MM.1S (cell line): ENCODE results near the gene AMZ1.

ENCODE experiments used
- DNase-seq: peaks from one replicate; pipeline ENCODE4 v3.0.0-alpha.2; 2015
- H2AFZ ChIP-seq: fragments of 300-600 bp; sonication (generic); 2 replicates; pipeline ENCODE4 v1.6.0; 2016; ENCODE audit warnings: antibody characterized with exemption, low read length
- H3F3A ChIP-seq: fragments of 300-600 bp; sonication (generic); 2 replicates; pipeline ENCODE4 v1.6.1; 2016; ENCODE audit warnings: mild to moderate bottlenecking, antibody characterized with exemption, low read length, moderate library complexity, mixed read lengths; ENCODE audit not compliant: insufficient read depth
- H3K27ac ChIP-seq: fragments of 300-600 bp; sonication (generic); 2 replicates; pipeline ENCODE4 v1.5.1; 2016; ENCODE audit warnings: mild to moderate bottlenecking, low read length
- H3K27me3 ChIP-seq: fragments of 300-600 bp; sonication (generic); replicated peaks from 2 replicates; pipeline ENCODE4 v1.6.0; 2016; ENCODE audit warnings: low read length; ENCODE audit not compliant: insufficient read depth
- H3K36me3 ChIP-seq: fragments of 300-600 bp; sonication (generic); replicated peaks from 2 replicates; pipeline ENCODE4 v1.6.1; 2016; ENCODE audit warnings: mild to moderate bottlenecking, low read length, mixed read lengths; ENCODE audit not compliant: insufficient read depth
- H3K4me1 ChIP-seq: fragments of 300-600 bp; sonication (generic); 2 replicates; pipeline ENCODE4 v1.6.1; 2016; ENCODE audit warnings: low read length, mixed read lengths
- H3K4me2 ChIP-seq: fragments of 300-600 bp; sonication (generic); 2 replicates; pipeline ENCODE4 v1.6.0; 2016; ENCODE audit warnings: low read depth, low read length
- H3K4me3 ChIP-seq: fragments of 300-600 bp; sonication (generic); 2 replicates; pipeline ENCODE4 v1.5.1; 2016; ENCODE audit warnings: low read length, mixed read lengths
- H3K79me2 ChIP-seq: fragments of 300-600 bp; sonication (generic); 2 replicates; pipeline ENCODE4 v1.6.1; 2016; ENCODE audit warnings: mixed run types, low read length, mixed read lengths
- H3K9ac ChIP-seq: fragments of 300-600 bp; sonication (generic); 2 replicates; pipeline ENCODE4 v1.6.1; 2016; ENCODE audit warnings: low read length, mixed read lengths
- H3K9me2 ChIP-seq: fragments of 300-600 bp; sonication (generic); replicated peaks from 2 replicates; pipeline ENCODE4 v1.6.1; 2016; ENCODE audit warnings: mild to moderate bottlenecking, low read length, mixed read lengths; ENCODE audit not compliant: insufficient read depth
- H3K9me3 ChIP-seq: fragments of 300-600 bp; sonication (generic); replicated peaks from 2 replicates; pipeline ENCODE4 v1.6.1; 2016; ENCODE audit warnings: mild to moderate bottlenecking, low read length, mixed read lengths; ENCODE audit not compliant: insufficient read depth
- H4K20me1 ChIP-seq: fragments of 300-600 bp; sonication (generic); 2 replicates; pipeline ENCODE4 v1.6.1; 2016; ENCODE audit warnings: mild to moderate bottlenecking, low read length, moderate library complexity, mixed read lengths; ENCODE audit not compliant: insufficient read depth
- EZH2 ChIP-seq: fragments of 300-600 bp; sonication (generic); optimal IDR thresholded peaks from 2 replicates; pipeline ENCODE3; 2017; ENCODE audit warnings: low read depth, mild to moderate bottlenecking, antibody characterized with exemption, low read length, mixed read lengths
- EZH2phosphoT487 ChIP-seq: fragments of 300-600 bp; sonication (generic); IDR thresholded peaks from 2 replicates; pipeline ENCODE4 v1.6.1; 2018; ENCODE audit warnings: antibody characterized with exemption, low read length
- TF ChIP-seq, protein P1 (sequence below): fragments of 300-600 bp; sonication (generic); IDR thresholded peaks from 2 replicates; pipeline ENCODE4 v1.5.1; 2016; ENCODE audit warnings: antibody characterized with exemption, low read length, mixed read lengths

AMZ1 gene

GRCh38 chr7:2751086-2751485 lies 63.1 kb downstream of the AMZ1 start:
- no peak overlapping the region for H3K4me2 ChIP-seq
- H3K4me1 ChIP-seq: no peaks in the 10 kb centered on the region
- TF ChIP-seq EZH2phosphoT487: no peak
- TF ChIP-seq, protein P1, sequence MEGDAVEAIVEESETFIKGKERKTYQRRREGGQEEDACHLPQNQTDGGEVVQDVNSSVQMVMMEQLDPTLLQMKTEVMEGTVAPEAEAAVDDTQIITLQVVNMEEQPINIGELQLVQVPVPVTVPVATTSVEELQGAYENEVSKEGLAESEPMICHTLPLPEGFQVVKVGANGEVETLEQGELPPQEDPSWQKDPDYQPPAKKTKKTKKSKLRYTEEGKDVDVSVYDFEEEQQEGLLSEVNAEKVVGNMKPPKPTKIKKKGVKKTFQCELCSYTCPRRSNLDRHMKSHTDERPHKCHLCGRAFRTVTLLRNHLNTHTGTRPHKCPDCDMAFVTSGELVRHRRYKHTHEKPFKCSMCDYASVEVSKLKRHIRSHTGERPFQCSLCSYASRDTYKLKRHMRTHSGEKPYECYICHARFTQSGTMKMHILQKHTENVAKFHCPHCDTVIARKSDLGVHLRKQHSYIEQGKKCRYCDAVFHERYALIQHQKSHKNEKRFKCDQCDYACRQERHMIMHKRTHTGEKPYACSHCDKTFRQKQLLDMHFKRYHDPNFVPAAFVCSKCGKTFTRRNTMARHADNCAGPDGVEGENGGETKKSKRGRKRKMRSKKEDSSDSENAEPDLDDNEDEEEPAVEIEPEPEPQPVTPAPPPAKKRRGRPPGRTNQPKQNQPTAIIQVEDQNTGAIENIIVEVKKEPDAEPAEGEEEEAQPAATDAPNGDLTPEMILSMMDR: no peak
- TF ChIP-seq EZH2: no peak
- H4K20me1 ChIP-seq: no peaks in the 10 kb centered on the region
- no peaks in the 10 kb centered on the region for H3K27me3 ChIP-seq
- H2AFZ ChIP-seq: no peak overlapping the region
- no peak for DNase-seq
- no peak overlapping the region for H3K27ac ChIP-seq
- H3F3A ChIP-seq: no peaks in the 10 kb centered on the region
- H3K36me3 ChIP-seq: no peaks in the 10 kb centered on the region
- H3K9ac ChIP-seq: no peak overlapping the region
- no peaks in the 10 kb centered on the region for H3K79me2 ChIP-seq
- no peak overlapping the region for H3K4me3 ChIP-seq
- no peaks in the 10 kb centered on the region for H3K9me3 ChIP-seq
- H3K9me2 ChIP-seq: no peaks in the 10 kb centered on the region

DNA sequence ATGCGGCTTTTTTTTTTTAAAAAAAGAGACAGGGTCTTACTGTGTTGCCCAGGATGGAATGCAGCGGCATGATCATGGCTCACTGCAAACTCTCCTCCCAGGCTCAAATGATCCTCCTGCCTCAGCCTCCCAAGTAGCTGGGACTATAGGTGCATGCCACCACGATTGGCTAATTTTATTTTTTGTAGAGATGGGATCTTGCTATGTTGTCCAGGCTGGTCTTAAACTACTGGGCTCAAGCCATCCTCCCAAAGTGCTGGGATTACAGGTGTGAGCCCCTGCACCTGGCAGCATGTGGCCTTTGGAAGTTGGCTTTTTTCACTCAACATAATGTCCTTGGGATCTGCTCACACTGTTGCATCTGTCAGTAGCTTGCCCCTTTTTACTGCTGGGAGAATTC lies 65.1 kb downstream of the AMZ1 start:
- H3K4me2 ChIP-seq: no peak overlapping the region
- H3K9me3 ChIP-seq: no peaks in the 10 kb centered on the region
- DNase-seq: no peak
- peaks cover 10% of the 10 kb centered on the region for H3F3A ChIP-seq
- H3K4me3 ChIP-seq: no peak overlapping the region
- TF ChIP-seq EZH2 (no peak), EZH2phosphoT487 (no peak)
- TF ChIP-seq, protein P1: no peak
- H3K36me3 ChIP-seq: no peaks in the 10 kb centered on the region
- H4K20me1 ChIP-seq: no peaks in the 10 kb centered on the region
- H3K27ac ChIP-seq: no peak overlapping the region
- H2AFZ ChIP-seq: no peak overlapping the region
- H3K4me1 ChIP-seq: peaks cover 10% of the 10 kb centered on the region
- no peaks in the 10 kb centered on the region for H3K9me2 ChIP-seq
- H3K79me2 ChIP-seq: no peaks in the 10 kb centered on the region
- H3K27me3 ChIP-seq: no peaks in the 10 kb centered on the region
- no peak overlapping the region for H3K9ac ChIP-seq

- Histone ChIP-seq H3K79me2 (no peaks in the 10 kb centered on the region), H4K20me1 (no peaks in the 10 kb centered on the region), H3F3A (peaks cover 17% of the 10 kb centered on the region), H3K27me3 (no peaks in the 10 kb centered on the region), H3K27ac (no peak overlapping the region), H3K9ac (no peak overlapping the region), H3K4me3 (no peak overlapping the region), H3K9me3 (no peaks in the 10 kb centered on the region), H3K36me3 (no peaks in the 10 kb centered on the region), H3K4me2 (no peak overlapping the region), H3K9me2 (no peaks in the 10 kb centered on the region), H3K4me1 (peaks cover 17% of the 10 kb centered on the region), H2AFZ (no peak overlapping the region)
- DNase-seq: no peak
- TF ChIP-seq EZH2 (no peak), EZH2phosphoT487 (no peak)
- TF ChIP-seq, protein P1: no peak
Observed at GRCh38 chr7:2754086-2754485, 66.1 kb downstream of the AMZ1 start.
